KOPT-K1 (cell line): ENCODE measurements around the gene SMG6.
"Not testable (repeated sequence)": the region's sequence is repeated elsewhere in the genome, so short reads cannot be mapped to it uniquely, and the experiment has no call there.

Experiments used
- H3K27ac ChIP-seq: fragments of 200-600 bp; sonication (generic); 2 replicates; pipeline ENCODE4 v1.5.1; 2016; ENCODE audit warnings: antibody characterized with exemption, mild to moderate bottlenecking, low read depth, low read length; ENCODE audit not compliant: poor library complexity, severe bottlenecking
- H3K36me3 ChIP-seq: fragments of 200-600 bp; sonication (generic); 2 replicates; pipeline ENCODE4 v1.5.1; 2017; ENCODE audit warnings: antibody characterized with exemption, mild to moderate bottlenecking, low read length, moderate library complexity; ENCODE audit not compliant: insufficient read depth
- H3K9me3 ChIP-seq: fragments of 200-600 bp; sonication (generic); 2 replicates; pipeline ENCODE4 v1.5.1; 2017; ENCODE audit warnings: antibody characterized with exemption, low read length, mild to moderate bottlenecking; ENCODE audit not compliant: insufficient read depth, poor library complexity, severe bottlenecking

SMG6 gene

DNA sequence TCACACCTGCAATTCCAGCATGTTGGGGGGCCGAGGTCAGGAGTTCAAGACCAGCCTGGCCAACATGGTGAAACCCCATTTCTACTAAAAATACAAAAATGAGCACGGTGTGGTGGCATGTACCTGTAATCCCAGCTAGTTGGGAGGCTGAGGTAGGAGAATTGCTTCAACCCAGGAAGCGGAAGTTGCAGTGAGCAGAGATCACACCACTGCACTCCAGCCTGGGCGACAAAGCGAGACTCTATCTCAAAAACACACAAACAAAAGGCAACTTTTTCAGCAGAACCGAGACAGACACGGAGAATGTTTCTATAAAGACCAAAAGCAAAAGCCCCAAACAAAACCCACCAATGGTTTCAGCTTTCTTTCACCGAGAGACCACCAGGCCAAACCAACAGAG is 44.8 kb downstream of the SMG6 start:
- not testable (repeated sequence) for H3K9me3 ChIP-seq
- Histone ChIP-seq H3K27ac (peak overlapping the region; percentile 49), H3K36me3 (peaks cover 51% of the 10 kb centered on the region)

DNA sequence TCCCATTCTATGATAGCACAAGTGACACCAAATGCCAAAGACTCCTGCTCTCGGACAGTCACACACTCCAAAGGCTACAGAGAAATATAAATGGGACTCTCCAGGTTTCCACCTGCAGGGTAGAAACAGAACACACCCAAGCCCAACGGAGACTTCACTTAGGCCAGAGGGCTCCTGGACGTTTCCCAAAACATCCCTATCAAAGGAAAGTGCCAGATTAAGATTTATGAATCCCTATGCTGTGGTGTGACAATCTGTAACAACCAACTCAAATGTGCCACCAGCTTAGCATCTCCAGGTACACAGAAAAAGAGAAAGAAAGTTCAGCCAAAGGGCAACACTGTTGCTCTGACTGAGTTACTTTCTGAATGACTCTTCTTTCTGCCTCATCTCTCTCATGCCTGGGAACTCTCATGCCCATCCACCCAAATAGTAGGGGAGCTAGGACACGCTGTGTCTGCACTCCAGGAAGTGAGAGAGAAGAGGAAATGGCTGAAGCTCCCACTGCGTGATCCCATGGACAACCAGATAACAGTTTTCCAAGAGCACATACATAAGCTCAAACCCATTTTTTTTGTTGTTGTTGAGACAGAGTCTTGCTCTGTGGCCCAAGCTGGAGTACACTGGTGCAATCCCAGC is 49.7 kb downstream of the SMG6 start:
- H3K27ac ChIP-seq, result no peak overlapping the region
- H3K36me3 ChIP-seq, result peaks cover 66% of the 10 kb centered on the region
- no peaks in the 10 kb centered on the region for H3K9me3 ChIP-seq

DNA sequence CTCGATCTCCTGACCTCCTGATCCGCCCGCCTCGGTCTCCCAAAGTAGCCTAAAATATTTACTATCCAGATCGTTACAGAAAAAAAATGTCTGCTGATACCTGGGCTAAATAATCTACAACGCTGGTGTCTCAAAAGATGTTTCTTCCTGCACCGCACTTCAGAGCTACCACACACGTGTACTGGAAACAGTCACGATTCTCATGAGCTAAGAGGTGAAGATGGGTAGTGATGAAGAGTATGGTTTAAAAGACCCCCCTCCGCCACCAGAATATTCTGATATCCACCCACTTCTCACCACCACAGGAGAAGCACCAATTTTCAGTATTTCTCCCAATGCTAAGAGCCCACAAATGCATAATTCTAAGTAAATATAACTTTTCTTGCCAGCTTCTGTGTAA is 50.2 kb downstream of the SMG6 start:
- Histone ChIP-seq H3K27ac (no peak overlapping the region), H3K9me3 (no peaks in the 10 kb centered on the region), H3K36me3 (peaks cover 66% of the 10 kb centered on the region)

DNA sequence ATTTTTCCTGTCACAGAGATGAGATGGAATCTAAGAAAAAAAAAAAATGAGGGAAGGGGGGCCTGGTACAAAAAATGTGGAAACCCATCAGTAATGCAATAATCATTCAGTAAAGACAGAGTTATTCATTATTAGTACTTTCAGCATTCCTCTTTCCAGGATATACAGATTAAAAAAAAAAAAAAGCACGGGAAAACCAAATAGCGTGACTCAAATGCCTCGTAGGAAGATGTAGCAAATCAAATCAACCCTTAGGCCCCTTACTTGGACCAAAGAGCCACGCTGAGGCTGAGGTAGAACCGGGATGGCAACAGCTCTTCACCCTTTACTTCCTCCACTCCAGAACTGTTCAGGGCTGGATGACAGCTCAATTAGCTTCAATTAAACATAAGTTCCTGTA is 52.5 kb downstream of the SMG6 start:
- H3K27ac ChIP-seq, result peak overlapping the region; percentile 5
- H3K36me3 ChIP-seq, result peaks cover 72% of the 10 kb centered on the region
- no peaks in the 10 kb centered on the region for H3K9me3 ChIP-seq

DNA sequence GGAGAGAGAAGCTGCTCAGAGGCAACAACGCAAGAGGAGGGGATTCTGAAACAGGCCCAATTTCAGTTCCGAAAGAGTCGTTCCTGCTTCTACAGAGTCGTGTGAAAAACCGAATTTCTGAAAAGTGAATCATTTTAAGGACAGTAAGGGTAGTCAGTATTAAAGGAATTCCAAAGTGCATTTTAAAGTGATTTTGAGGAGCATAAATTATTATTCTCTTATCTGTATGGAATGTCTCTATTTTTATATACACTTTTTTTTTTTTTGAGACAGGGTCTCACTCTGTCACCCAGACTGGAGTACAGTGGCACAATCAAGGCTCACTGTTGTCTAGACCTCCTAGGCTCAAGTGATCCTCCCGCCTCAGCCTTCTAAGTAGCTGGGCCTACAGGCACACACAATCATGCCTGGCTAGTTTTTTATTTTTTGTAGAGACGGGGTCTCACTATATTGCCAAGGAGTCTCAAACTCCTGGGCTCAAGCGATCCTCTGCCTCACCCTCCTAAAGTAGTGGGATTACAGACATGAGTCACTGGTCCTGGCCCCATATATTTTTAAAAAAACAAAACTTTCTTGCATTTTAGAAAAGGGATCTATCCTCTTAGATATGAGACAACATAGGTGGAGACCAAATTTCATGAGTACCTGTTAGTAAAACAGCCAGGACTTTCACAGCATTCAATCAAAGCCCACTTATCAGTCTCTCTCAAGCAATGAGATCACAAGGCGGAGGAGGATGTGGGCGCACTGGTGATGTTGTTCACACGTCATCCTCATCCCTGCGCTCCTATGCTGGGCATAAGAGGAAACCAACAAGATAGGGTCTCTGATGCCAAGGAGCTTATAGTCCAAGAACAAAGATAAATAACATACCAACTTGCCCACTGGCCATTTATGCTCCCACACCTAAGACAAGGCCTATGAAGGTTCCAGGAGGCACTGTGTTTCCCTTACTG is 53.2 kb downstream of the SMG6 start:
- H3K36me3 ChIP-seq, result peaks cover 73% of the 10 kb centered on the region
- H3K27ac ChIP-seq, result peak overlapping the region; percentile 5
- no peaks in the 10 kb centered on the region for H3K9me3 ChIP-seq

DNA sequence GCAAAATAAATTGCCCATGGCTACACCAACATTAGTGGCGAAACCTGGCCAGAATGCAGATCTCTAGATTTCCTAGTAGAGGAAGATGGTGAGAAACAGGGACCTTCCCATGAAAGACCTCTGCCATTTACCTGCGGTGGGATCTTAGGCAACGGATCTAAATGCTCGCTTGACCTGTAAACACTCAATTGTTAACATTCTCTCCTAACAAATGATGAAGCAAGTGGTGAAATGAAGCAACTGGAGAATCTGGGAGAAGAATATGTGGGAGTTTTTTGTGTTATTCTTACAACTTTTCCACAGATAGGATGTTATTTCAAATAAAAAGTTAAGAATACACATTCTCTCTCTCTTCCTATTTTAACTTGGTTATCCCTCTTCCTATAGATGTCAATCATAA is 56.6 kb downstream of the SMG6 start:
- H3K36me3 ChIP-seq, result peaks cover 84% of the 10 kb centered on the region
- no peaks in the 10 kb centered on the region for H3K9me3 ChIP-seq
- H3K27ac ChIP-seq, result no peak overlapping the region

DNA sequence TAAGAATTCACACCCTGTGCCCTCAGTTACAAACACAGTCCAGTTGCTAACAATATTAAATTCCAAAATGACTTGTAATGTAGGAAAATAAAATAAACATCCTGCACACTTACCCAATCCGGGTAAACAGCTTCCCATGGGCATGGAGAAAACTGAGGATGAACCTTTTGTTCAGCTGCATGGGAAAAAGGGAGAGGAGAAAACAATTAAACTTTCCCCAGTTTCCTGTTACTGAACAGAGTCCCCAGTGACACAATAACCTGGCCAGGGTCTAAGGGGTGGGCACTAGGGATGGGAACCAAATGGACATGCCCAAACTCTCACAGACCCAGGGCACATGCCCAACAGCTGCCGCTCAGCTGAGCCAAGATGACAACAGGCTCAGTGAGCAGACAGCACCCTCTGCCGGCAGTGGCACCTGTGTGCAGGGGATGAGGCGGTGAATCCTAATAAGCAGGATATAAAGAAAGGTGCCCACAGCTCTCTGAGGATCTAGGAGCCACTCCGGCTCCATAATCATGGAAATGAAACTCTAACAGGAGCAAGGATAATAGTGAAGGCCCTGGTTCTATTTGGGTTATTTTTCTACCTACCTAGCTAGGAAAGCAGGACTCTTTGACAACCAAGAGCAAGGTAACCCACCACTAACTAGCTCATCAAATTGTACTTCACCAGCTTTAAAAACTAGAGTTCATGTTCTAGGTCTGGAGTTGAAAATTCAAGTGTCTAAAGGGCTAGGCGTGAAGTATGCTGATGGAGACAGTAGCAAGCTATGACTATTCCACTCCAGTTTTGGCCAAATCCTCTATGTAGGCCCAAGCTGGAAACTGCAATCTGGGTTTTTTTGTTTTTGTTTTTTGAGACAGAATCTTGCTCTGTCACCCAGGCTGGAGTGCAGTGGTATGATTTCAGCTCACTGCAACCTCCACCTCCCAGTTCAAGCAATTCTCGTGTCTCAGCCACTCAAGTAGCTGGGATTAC is 58.8 kb downstream of the SMG6 start:
- Histone ChIP-seq H3K36me3 (peaks cover 85% of the 10 kb centered on the region), H3K27ac (no peak overlapping the region)

DNA sequence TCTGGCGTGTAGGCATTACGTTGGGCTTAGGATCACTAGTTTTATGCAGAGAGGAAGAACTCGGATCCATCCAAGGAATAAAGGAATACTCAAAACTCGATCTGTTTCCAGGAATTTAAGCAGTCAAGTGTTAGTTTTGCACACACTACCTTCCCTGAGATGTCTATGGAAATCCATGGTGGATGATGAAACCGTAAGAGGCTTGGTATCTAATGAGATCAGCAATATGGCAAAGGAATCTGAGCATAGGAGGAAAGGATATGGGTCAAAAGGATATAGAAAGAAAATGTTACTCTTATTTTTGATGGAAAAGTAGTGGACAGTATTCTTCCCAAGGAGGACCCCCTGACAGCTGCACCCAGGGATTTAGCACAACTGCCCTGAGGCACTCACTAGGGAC is 59.6 kb downstream of the SMG6 start:
- Histone ChIP-seq H3K36me3 (peaks cover 78% of the 10 kb centered on the region), H3K9me3 (no peaks in the 10 kb centered on the region), H3K27ac (no peak overlapping the region)

More for the DNA sequence above, 58.8 kb downstream of the SMG6 start:
- no peaks in the 10 kb centered on the region for H3K9me3 ChIP-seq

DNA sequence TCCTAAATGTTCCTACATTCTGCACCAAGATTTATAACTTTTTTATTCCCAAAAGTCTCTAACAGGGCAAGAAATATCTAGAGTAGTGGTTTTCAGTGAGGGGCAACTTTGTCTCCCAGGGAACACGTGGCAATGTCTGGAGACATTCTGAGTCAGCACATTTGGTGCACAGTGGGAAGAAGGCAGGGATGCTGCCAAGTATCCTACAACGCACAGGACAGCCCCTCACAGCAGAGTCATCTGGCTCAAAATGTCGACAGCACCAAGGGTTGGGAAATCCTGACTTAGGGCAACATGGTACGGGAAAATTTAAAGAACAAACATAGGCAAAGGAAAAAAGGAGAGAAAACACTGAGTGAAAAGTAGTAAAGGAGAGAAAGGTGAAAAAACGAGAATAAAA is 61.8 kb downstream of the SMG6 start:
- H3K9me3 ChIP-seq, result no peaks in the 10 kb centered on the region
- H3K36me3 ChIP-seq, result peaks cover 79% of the 10 kb centered on the region
- H3K27ac ChIP-seq, result no peak overlapping the region

DNA sequence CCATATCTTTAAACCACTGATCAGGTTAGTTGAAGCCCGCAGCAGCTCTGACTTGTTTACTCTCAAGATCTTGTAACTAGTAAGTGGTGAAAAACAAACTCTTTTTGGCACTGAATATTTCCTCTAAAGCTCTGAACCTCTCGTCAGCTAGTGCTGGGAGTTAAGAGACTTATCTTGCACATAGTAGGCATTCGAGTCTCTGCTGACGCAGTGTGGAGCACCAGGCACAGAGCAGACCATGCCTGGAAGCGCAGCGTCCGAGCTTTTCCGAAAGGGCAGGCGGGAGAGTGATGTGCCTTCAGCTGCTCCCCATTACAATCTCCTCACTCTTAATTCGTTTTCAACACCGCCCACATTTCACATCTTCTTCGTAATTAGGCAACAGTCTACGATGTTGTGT is 63.0 kb downstream of the SMG6 start:
- no peak overlapping the region for H3K27ac ChIP-seq
- peaks cover 82% of the 10 kb centered on the region for H3K36me3 ChIP-seq
- H3K9me3 ChIP-seq, result no peaks in the 10 kb centered on the region

DNA sequence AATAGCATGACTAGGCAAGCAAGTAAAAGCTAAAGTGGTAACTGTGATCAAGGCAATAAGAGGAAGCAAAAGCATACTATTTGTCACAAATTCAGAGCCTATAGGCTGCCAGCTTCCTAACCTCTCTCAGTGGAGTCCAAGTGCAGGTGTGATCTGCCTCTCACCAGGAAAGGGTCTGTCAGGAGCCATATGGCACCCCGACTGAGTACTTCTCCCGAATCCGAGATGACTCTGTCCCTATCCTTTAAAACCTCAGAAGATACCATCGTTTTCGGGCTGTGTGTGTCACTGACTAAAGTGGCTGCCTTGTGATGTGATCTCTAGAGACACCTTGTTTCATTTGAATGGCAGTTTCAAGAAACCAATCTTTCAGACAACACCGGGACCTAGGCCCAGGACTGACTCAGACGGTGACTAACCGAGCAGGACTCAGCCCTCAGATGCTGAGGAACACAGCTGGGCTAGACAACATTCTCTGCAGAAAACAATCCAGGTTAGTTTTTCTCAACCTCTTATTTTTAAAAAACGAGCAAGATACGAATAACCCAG is 63.6 kb downstream of the SMG6 start:
- peaks cover 86% of the 10 kb centered on the region for H3K36me3 ChIP-seq
- no peaks in the 10 kb centered on the region for H3K9me3 ChIP-seq
- no peak overlapping the region for H3K27ac ChIP-seq

DNA sequence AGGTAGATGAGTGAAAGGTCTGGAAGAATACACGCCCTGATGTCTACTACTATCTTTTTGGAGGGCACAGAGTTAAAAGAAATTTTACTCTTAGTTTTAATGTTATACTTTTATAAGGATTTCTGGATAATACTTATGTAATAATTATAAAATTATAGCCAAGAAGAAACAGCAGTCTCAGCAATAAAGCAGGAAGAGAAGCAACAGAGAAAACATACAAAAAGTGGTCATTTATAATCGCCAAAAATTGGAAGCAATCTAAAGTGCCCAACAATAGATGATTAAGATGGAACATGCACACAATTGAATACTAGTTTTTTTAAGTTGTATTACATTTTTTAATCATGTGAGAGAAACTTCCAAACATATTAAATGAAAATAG is 64.4 kb downstream of the SMG6 start:
- H3K36me3 ChIP-seq, result peaks cover 86% of the 10 kb centered on the region
- H3K9me3 ChIP-seq, result no peaks in the 10 kb centered on the region
- no peak overlapping the region for H3K27ac ChIP-seq

DNA sequence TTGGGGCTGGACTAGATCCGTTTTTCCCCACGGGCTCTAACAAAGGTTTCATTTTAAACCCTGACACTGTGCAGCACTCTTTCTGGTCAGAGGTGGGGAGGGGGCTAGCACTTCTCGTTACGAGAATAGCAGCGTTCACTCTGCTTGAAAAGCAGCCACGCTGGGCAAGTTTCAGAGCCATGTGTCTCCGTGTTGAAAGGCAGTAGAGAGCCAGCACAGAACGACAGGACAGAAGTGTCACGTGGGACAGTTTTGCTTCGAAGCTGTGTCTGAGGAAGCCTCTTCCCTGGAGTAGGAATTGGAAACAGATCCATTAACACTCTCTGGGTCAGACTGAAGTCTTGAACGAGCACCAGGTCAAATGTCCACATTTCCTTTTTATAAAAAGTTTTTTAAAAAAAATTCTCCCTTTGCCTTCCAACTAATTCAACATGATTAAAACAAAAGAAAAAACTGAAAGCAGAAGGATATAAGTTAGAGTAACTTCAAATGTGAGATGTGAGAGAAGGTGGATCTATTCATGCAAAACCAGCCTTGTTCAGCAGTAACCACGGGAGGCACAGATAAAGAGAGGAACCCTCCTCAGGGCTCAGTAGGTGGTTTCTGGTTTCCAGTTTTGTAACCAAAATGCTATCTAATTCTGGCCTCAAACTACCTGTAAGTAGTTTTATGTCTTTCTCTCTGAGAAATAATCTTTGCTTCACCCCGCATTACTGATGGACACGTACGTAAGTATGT is 65.0 kb downstream of the SMG6 start:
- H3K27ac ChIP-seq, result no peak overlapping the region
- no peaks in the 10 kb centered on the region for H3K9me3 ChIP-seq
- H3K36me3 ChIP-seq, result peaks cover 86% of the 10 kb centered on the region

DNA sequence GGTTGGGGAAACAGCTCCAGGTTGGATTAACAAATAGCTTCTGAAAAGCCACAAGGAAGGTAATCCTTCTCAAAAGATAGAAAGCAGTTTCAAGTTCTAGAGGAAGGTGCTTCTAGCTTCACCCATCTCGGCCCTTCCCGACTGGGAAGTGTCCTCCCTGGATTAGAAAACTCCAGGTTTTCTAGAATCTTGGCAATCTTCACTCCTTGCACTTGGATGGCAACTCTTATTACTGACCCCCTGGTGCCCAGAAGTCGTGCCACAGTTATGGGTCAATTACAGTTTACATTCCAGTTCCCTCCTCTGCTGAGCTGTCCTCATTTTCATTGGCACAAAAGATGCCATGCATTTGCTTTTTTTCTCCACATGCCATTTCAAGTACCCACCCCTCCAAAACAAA is 65.6 kb downstream of the SMG6 start:
- H3K9me3 ChIP-seq, result no peaks in the 10 kb centered on the region
- H3K36me3 ChIP-seq, result peaks cover 86% of the 10 kb centered on the region
- H3K27ac ChIP-seq, result no peak overlapping the region
